Prostate gland (tissue), 2 donors: ENCODE results near the gene OPN4. TPM values are rescaled to one million over a fixed set of nuclear protein-coding genes. Genes with fewer than 3 reads are reported as not detected.

Experiments used
- DNase-seq: peaks from one replicate; pipeline ENCODE4 v3.0.0-alpha.2; 2019; ENCODE audit warnings: low spot score
- H3K27ac ChIP-seq, 2 donors: fragments of 200-600 bp; sonication (generic); 2 replicates each; pipeline ENCODE4 v1.5.1; 2017 to 2019
- H3K27me3 ChIP-seq: fragments of 200-600 bp; sonication (generic); replicated peaks from 2 replicates; pipeline ENCODE4 v1.5.1; 2019; ENCODE audit not compliant: insufficient read depth
- H3K36me3 ChIP-seq, 2 donors: fragments of 200-600 bp; sonication (generic); 1 replicate in 1 of 2; 2 replicates in 1 of 2; pipeline versions ENCODE4 v1.5.1 to v1.8.1; 2017 to 2019
- H3K4me1 ChIP-seq: fragments of 200-600 bp; sonication (generic); replicated peaks from 2 replicates; pipeline ENCODE4 v1.5.1; 2019
- H3K4me3 ChIP-seq, 2 donors: fragments of 200-600 bp; sonication (generic); 2 replicates each; pipeline ENCODE4 v1.5.1; 2017 to 2019
- H3K9me3 ChIP-seq: fragments of 200-600 bp; sonication (generic); 2 replicates; pipeline ENCODE4 v1.5.1; 2017
- CTCF ChIP-seq, 4 experiments: fragments of 200-600 bp in 2 of 4; fragments of 450-650 bp in 2 of 4; sonication (generic) in 2 of 4; IDR thresholded peaks; 1 replicate in 3 of 4; 2 replicates in 1 of 4; pipeline ENCODE4 v1.5.1; 2016 to 2019; ENCODE audit warnings: antibody characterized with exemption in 4 of 4, mild to moderate bottlenecking in 2 of 4, moderate library complexity in 2 of 4
- POLR2A ChIP-seq: fragments of 450-650 bp; IDR thresholded peaks from one replicate; pipeline ENCODE4 v1.6.1; 2016; ENCODE audit warnings: antibody characterized with exemption, mild to moderate bottlenecking
- POLR2AphosphoS5 ChIP-seq: sonication (generic); formaldehyde crosslinking; IDR thresholded peaks from one replicate; pipeline ENCODE4 v1.6.1; 2017; ENCODE audit warnings: antibody characterized with exemption
- WGBS: methylation state at CpG from one replicate; pipeline ENCODE4 v1.1.5; 2018; 5-methylcytosine and 5-hydroxymethylcytosine counted together
- intact Hi-C: fragments of 100-400 bp; cut with DNase I; formaldehyde crosslinking; loops from one replicate; pipeline ENCODE4 v1.14.2; 2022
- total RNA-seq, 2 donors: library from RNA; depleted of rRNA; stranded (reverse); fragments of >200 nt; gene quantifications; one replicate each; pipeline ENCODE4 v1.1.0, GENCODE V29; 2016

The OPN4 gene
- total RNA-seq, 2 donors from 2014 or later: not detected

DNA sequence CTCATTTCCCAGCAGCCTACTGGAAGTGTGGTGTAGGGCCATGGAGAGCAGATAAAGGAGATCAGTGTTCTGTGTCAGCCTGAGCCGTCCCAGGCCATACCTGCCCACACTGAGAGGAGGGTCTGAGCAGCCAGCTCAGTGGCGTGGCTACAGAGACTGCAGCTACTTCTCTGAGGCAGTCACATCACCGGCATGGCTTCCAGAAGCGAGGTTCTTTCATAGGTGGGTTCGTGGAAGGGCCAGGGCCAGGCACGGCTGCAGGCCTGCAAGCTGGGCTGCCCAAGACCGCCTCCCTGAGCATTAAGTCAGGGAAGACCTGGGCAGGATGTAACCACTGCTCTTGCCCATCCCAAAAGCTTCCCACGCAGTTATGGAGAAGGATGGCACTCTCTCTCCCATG lies 48.8 kb downstream of the OPN4 start:
- Histone ChIP-seq H3K36me3 (no peaks in the 10 kb centered on the region), H3K4me1 (no peaks in the 10 kb centered on the region), H3K9me3 (no peaks in the 10 kb centered on the region), H3K4me3 (no peak overlapping the region), H3K27me3 (no peaks in the 10 kb centered on the region), H3K27ac (no peak overlapping the region)
- TF ChIP-seq POLR2A: no peak
- no peak for TF ChIP-seq CTCF (IDR thresholded peaks at IDR 0.05)
- TF ChIP-seq POLR2AphosphoS5: no peak
- no peak for DNase-seq
- intact Hi-C loops: no loop called here
- WGBS: 95% methylated on average over 8 of the region's 8 CpGs

DNA sequence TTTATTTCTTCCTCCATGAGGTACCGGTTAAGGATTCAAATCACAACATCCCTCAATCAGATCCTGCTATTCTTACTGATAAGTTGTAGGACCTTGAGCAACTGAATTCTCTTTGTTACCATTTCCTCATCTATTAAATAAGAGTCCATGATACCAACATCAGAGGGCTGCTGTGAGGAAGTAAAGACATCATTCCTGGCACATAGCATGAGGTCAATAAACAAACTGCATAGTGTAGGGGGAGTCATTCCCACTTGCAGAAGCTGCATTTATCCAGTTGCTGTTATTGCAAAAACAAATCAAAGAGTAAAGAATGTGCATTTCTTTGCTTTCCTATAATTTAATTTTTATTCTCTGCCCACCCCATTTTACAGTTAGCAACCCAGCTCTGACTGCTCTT lies 50.8 kb downstream of the OPN4 start:
- no peaks in the 10 kb centered on the region for H3K36me3 ChIP-seq
- intact Hi-C loops: no loop called here
- 94% methylated on average over 1 of the region's 1 CpG for WGBS

GRCh38 chr10:86705905-86706304 lies 51.6 kb downstream of the OPN4 start:
- Histone ChIP-seq H3K36me3 (no peaks in the 10 kb centered on the region), H3K4me3 (no peak overlapping the region), H3K27me3 (no peaks in the 10 kb centered on the region), H3K9me3 (no peaks in the 10 kb centered on the region), H3K4me1 (no peaks in the 10 kb centered on the region), H3K27ac (no peak overlapping the region)
- intact Hi-C loops: no loop called here
- no peak for DNase-seq
- TF ChIP-seq CTCF (IDR thresholded peaks at IDR 0.05): no peak
- no peak for TF ChIP-seq POLR2A
- WGBS: 97% methylated on average over 2 of the region's 2 CpGs

More for the DNA sequence above, 50.8 kb downstream of the OPN4 start:
- TF ChIP-seq POLR2AphosphoS5 (no peak), CTCF (IDR thresholded peaks at IDR 0.05) (no peak), POLR2A (no peak)
- Histone ChIP-seq H3K27me3 (no peaks in the 10 kb centered on the region), H3K4me1 (no peaks in the 10 kb centered on the region), H3K9me3 (no peaks in the 10 kb centered on the region), H3K4me3 (no peak overlapping the region), H3K27ac (no peak overlapping the region)
- no peak for DNase-seq

DNA sequence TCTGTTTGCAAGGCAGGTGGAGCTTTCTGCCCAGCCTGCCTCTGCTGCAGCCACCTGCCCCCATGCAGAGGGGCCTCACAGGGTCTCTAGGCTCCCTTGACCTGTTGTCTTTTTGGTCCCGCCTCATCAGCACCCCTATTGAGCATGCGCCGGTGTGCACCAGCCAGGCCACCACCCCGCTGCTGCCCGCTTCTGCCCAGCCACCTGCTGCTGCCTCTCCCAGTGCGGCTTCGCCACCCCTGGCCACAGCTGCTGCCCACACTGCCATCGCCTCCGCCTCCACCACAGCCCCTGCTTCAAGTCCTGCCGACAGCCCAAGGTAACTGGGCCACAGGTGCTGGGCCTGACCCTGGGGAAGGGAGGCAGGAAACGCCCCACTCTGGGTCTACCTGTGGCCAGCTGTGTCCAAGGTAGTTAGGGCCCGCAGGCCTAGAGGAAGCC lies 52.1 kb downstream of the OPN4 start:
- 95% methylated on average over 12 of the region's 12 CpGs for WGBS
- no peak overlapping the region for H3K27ac ChIP-seq
- intact Hi-C loops: no loop called here

More for the DNA sequence above, 52.1 kb downstream of the OPN4 start:
- no peak for DNase-seq
- no peaks in the 10 kb centered on the region for H3K4me1 ChIP-seq
- H3K4me3 ChIP-seq: no peak overlapping the region
- no peaks in the 10 kb centered on the region for H3K9me3 ChIP-seq
- no peaks in the 10 kb centered on the region for H3K36me3 ChIP-seq
- TF ChIP-seq CTCF (IDR thresholded peaks at IDR 0.05) (no peak), POLR2AphosphoS5 (no peak), POLR2A (no peak)
- H3K27me3 ChIP-seq: no peaks in the 10 kb centered on the region
